ENCODE data around the gene CRELD1. TPM values are rescaled to one million over a fixed set of nuclear protein-coding genes. Genes with fewer than 3 reads are reported as not detected.

Gene CRELD1
- total and polyA plus RNA-seq, 2 of the 13 experiments (the other 11 are each of a cell fraction or from before 2014, with no cell fraction given), result 27.1 to 61.9 TPM

- TF ChIP-seq ZNF10 (CRISPR knock-in tag; IDR thresholded peaks at IDR 0.05; ENCODE audit: borderline replicate concordance, low read depth) (no peak), RBAK (CRISPR knock-in tag; IDR thresholded peaks at IDR 0.05) (no peak), FOXC1 (CRISPR knock-in tag; IDR thresholded peaks at IDR 0.05; ENCODE audit: borderline replicate concordance) (no peak), ZNF572 (CRISPR knock-in tag; IDR thresholded peaks at IDR 0.05) (no peak), BATF2 (CRISPR knock-in tag; IDR thresholded peaks at IDR 0.05) (no peak), PHB2 (IDR thresholded peaks at IDR 0.05; ENCODE audit: partially characterized antibody) (no peak), ZNF263 (CRISPR knock-in tag; IDR thresholded peaks at IDR 0.05) (no peak), PAWR (CRISPR knock-in tag; IDR thresholded peaks at IDR 0.05; ENCODE audit: borderline replicate concordance) (no peak), NCOR1 (IDR thresholded peaks at IDR 0.05; ENCODE audit: borderline replicate concordance, low read length) (no peak), ATF7 (IDR thresholded peaks at IDR 0.05) (peak; percentile 12; the same call in 1 of the 2 replicates), ATF7 (CRISPR knock-in tag; IDR thresholded peaks at IDR 0.05) (no peak), TFDP2 (CRISPR knock-in tag; IDR thresholded peaks at IDR 0.05) (no peak), ZNF24 (IDR thresholded peaks at IDR 0.05) (no peak), MAX (IDR thresholded peaks at IDR 0.05) (no peak), KDM4B (CRISPR knock-in tag; IDR thresholded peaks at IDR 0.05) (no peak), IKZF5 (CRISPR knock-in tag; IDR thresholded peaks at IDR 0.05) (peak; percentile 33; the same call in 1 of the 2 replicates), PRMT3 (CRISPR knock-in tag; IDR thresholded peaks at IDR 0.05; ENCODE audit: borderline replicate concordance, low read depth) (no peak), ATRX (CRISPR knock-in tag; IDR thresholded peaks at IDR 0.05; ENCODE audit: borderline replicate concordance) (no peak), ZNF687 (CRISPR knock-in tag; IDR thresholded peaks at IDR 0.05) (no peak), ZBTB46 (CRISPR knock-in tag; IDR thresholded peaks at IDR 0.05; ENCODE audit: borderline replicate concordance) (no peak)
These were observed 43.4 kb downstream of the CRELD1 start (continued) for GRCh38 chr3:9976721-9977709.
